Activated T-cell treated with anti-CD3 and anti-CD28 coated beads for 1 hour (primary cell): ENCODE data around the gene CXCL17.
A peak's percentile ranks its signal among the peaks of the same experiment; 100 is the strongest.

Experiments used
- DNase-seq: peaks from one replicate; pipeline ENCODE4 v3.0.0-alpha.2; 2020; ENCODE audit warnings: low read depth

The CXCL17 gene

GRCh38 chr19:42423462-42424344 lies 19.0 kb downstream of the CXCL17 start:
- peak; percentile 89 for DNase-seq

GRCh38 chr19:42422901-42423461 lies 19.8 kb downstream of the CXCL17 start:
- peak; percentile 39 for DNase-seq

- DNase-seq, result no peak
Measured at GRCh38 chr19:42422092-42422900, 20.4 kb downstream of the CXCL17 start.

GRCh38 chr19:42421591-42422031 lies 21.1 kb downstream of the CXCL17 start:
- DNase-seq, result no peak

- DNase-seq, result no peak
Measured at GRCh38 chr19:42421101-42421500, 21.6 kb downstream of the CXCL17 start.

- peak; percentile 69 for DNase-seq
Measured at GRCh38 chr19:42420055-42420544, 22.6 kb downstream of the CXCL17 start.

GRCh38 chr19:42419309-42419708 lies 23.4 kb downstream of the CXCL17 start:
- DNase-seq, result no peak

- DNase-seq, result no peak
Measured at GRCh38 chr19:42412661-42413076, 30.1 kb downstream of the CXCL17 start.

GRCh38 chr19:42412227-42412626 lies 30.5 kb downstream of the CXCL17 start:
- no peak for DNase-seq

- DNase-seq, result no peak
Measured at GRCh38 chr19:42411581-42412178, 31.1 kb downstream of the CXCL17 start.

GRCh38 chr19:42410371-42410770 lies 32.4 kb downstream of the CXCL17 start:
- no peak for DNase-seq

- no peak for DNase-seq
Measured at GRCh38 chr19:42409477-42409876, 33.3 kb downstream of the CXCL17 start.

GRCh38 chr19:42407816-42408175 lies 35.0 kb downstream of the CXCL17 start:
- DNase-seq, result no peak

GRCh38 chr19:42407085-42407815 lies 35.5 kb downstream of the CXCL17 start:
- no peak for DNase-seq

GRCh38 chr19:42406111-42406510 lies 36.6 kb downstream of the CXCL17 start:
- DNase-seq, result no peak

GRCh38 chr19:42403586-42403985 lies 39.2 kb downstream of the CXCL17 start:
- DNase-seq, result no peak

GRCh38 chr19:42402376-42403116 lies 40.2 kb downstream of the CXCL17 start:
- no peak for DNase-seq

GRCh38 chr19:42401365-42402303 lies 41.1 kb downstream of the CXCL17 start:
- peak; percentile 76 for DNase-seq

- DNase-seq, result no peak
Measured at GRCh38 chr19:42400404-42400803, 42.3 kb downstream of the CXCL17 start.
